Measurements from ENCODE around the gene SEMA5B.

Gene SEMA5B

DNA sequence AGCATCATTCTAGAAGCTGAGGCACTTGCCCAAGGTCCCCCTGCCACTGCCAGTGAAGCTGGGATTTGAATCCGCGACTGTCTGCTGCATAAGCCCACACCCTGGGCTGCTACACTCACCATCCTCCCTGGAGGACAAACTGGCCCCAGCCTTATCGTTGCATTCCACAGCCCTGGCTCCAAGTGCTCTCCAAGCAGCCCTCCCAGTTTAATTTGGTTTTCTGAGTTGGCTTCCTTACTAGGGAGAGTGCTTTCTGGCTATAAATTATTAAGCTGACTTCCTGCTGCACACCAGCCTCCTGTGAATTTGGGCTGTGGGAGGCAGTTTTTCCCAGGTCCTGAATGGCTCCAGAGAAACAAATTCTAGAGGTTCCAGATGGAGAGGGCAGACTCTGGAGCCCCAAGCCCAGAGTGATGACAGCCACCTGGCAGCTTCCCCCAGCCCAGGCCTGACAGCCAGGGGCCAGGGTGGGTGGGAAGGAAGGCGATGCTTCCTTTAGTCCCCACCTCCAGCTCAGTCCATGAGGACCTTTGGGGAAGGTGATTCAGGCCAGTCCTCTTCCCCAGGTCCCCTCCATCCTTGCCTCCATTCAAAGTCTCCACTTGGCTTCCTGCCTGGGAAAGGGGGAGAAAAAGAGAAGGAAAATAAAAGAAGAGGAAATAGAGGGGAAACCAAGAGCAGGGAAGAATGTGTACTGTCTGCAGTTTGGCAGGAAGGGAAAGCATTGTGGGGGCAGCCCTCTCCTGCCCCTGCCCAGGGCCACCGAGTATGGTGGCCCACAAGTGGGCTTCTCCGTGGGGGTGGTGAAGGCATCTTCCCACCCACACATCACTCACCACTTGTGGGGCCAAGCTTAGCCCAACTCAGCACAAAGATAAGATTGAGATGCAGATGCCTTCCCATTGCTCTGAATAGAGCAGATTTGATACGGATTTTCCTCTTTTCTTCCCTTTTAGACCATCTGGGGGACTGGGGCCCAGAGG, 69.6 kb downstream of the SEMA5B start:
- Mint-ChIP-seq H3K9me3 (no peaks in the 10 kb centered on the region), H3K4me1 (ENCODE audit: low read depth) (no peaks in the 10 kb centered on the region), H3K27me3 (ENCODE audit: low read depth) (peaks cover 22% of the 10 kb centered on the region), H3K36me3 (ENCODE audit: low read depth) (no peaks in the 10 kb centered on the region), H3K27ac (no peak overlapping the region), H3K4me3 (no peak overlapping the region)
- DNase-seq (ENCODE audit: low spot score) = no peak

DNA sequence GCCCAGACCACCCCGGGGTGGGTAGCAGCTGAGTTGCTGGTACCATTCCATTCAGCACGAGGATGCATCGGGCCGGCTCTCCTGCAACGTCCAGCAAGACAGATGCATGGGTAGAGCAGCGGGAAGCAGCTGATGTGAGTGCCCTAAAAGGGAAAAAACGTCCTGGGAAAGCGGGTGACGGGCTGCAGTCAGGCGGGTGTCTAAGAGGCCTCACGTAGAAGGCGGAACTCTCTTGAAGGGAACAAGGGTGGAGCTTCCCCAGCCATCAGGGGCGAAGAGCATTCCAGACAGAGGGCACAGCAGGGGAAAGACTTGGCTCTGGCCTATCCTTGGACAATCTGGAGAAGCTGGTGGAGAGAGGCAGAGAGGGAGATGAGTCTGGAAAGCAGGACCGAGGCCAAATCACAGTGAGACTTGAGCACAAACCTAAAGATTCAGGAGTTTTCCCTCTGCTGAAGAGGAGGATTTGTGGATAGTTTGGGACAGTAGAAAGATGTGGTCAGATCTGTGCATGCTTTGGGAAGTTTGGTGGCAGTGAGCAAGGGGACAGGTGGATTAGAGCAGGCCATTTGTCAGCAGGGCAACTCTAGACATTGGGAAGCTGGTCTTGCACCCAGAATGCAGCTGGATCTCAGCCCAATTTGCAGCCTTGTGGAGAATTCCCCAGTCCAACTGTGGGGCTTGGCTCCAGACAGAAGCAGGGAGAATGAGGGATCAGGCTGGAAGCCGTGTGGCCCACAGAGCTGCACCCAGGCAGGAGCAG, 70.7 kb downstream of the SEMA5B start:
- Mint-ChIP-seq H3K27ac (no peak overlapping the region), H3K4me1 (ENCODE audit: low read depth) (no peaks in the 10 kb centered on the region), H3K9me3 (no peaks in the 10 kb centered on the region), H3K4me3 (no peak overlapping the region), H3K27me3 (ENCODE audit: low read depth) (peaks cover 13% of the 10 kb centered on the region), H3K36me3 (ENCODE audit: low read depth) (no peaks in the 10 kb centered on the region)
- DNase-seq (ENCODE audit: low spot score) = no peak

GRCh38 chr3:122955916-122956692, 71.5 kb downstream of the SEMA5B start:
- Mint-ChIP-seq H3K9me3 (no peaks in the 10 kb centered on the region), H3K36me3 (ENCODE audit: low read depth) (no peaks in the 10 kb centered on the region), H3K4me3 (no peak overlapping the region), H3K27ac (no peak overlapping the region), H3K4me1 (ENCODE audit: low read depth) (no peaks in the 10 kb centered on the region), H3K27me3 (ENCODE audit: low read depth) (peaks cover 12% of the 10 kb centered on the region)
- DNase-seq (ENCODE audit: low spot score) = no peak

DNA sequence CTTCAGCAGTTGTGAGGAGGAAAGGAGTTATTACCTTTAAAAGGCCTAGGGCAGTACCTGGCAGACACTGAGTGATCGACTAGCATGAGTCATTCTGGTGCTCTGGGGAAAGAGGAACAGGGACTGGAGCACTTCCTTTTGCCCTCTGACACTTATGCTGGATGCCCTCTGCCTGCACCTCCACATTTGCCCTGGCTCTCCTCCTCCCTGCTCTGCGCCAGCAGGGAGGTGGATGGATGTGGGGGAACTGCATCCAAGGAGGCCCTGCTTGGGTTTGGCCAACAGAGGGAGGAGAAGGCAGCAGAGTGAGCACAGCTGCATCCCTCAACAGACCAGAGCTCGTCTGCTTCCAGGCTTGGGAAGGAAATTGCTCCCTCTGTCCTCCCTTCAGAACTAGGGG, 75.0 kb downstream of the SEMA5B start:
- Mint-ChIP-seq H3K27ac (no peak overlapping the region), H3K36me3 (ENCODE audit: low read depth) (no peaks in the 10 kb centered on the region), H3K4me1 (ENCODE audit: low read depth) (no peaks in the 10 kb centered on the region), H3K9me3 (no peaks in the 10 kb centered on the region), H3K4me3 (no peak overlapping the region), H3K27me3 (ENCODE audit: low read depth) (peaks cover 10% of the 10 kb centered on the region)
- DNase-seq (ENCODE audit: low spot score) = no peak

DNA sequence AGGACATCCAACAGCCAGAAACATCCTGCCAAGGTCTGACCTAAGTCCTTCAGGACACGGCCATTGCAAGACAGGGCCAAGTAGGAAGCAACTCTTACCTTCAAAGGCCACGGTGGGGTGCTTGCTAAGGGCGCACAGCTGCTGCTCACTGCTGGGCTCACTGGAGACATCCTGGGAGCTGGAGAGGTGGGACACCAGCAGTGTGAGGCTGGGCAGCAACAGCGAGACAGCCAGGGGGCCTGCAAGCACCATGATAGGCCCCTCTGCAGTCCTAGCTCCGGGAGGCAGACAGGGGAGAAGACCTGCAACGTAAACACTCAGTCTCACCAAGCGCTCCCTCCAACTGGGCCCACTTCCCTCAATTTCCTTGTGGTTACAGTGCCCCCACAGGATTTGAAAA, 79.2 kb downstream of the SEMA5B start:
- no peaks in the 10 kb centered on the region for H3K9me3 Mint-ChIP-seq
- H3K4me1 Mint-ChIP-seq (ENCODE audit: low read depth) = no peaks in the 10 kb centered on the region
- DNase-seq (ENCODE audit: low spot score) = no peak
- H3K27me3 Mint-ChIP-seq (ENCODE audit: low read depth) = peaks cover 18% of the 10 kb centered on the region
- H3K27ac Mint-ChIP-seq = no peak overlapping the region
- H3K36me3 Mint-ChIP-seq (ENCODE audit: low read depth) = no peaks in the 10 kb centered on the region
- H3K4me3 Mint-ChIP-seq = no peak overlapping the region

DNA sequence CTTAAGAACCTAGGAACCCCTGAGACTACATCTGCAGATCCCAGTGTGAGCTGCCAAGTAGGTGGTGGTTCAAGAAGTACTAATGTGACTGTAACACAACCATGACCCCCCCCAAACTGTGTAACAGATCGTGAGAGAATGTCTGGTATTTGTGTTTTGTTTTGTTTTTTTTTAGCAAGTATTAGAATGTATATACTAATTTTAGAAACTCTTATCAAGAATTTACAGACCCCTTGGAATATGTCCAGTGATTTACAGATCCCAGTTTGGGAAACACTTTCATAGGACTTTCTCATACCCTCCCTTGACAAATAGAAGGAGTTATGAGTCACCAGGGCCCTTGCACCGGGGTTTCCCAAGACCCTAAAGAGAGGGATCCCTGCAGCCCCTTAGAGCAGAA, 79.8 kb downstream of the SEMA5B start:
- peaks cover 15% of the 10 kb centered on the region for H3K27me3 Mint-ChIP-seq (ENCODE audit: low read depth)

GRCh38 chr3:122947196-122947595, 80.4 kb downstream of the SEMA5B start:
- DNase-seq (ENCODE audit: low spot score) = no peak
- H3K36me3 Mint-ChIP-seq (ENCODE audit: low read depth) = no peaks in the 10 kb centered on the region
- H3K4me3 Mint-ChIP-seq = no peak overlapping the region
- peaks cover 15% of the 10 kb centered on the region for H3K27me3 Mint-ChIP-seq (ENCODE audit: low read depth)
- H3K4me1 Mint-ChIP-seq (ENCODE audit: low read depth) = no peaks in the 10 kb centered on the region
- no peak overlapping the region for H3K27ac Mint-ChIP-seq
- H3K9me3 Mint-ChIP-seq = no peaks in the 10 kb centered on the region

More for the DNA sequence above, 79.8 kb downstream of the SEMA5B start:
- H3K36me3 Mint-ChIP-seq (ENCODE audit: low read depth) = no peaks in the 10 kb centered on the region
- DNase-seq (ENCODE audit: low spot score) = no peak
- no peaks in the 10 kb centered on the region for H3K9me3 Mint-ChIP-seq
- H3K4me3 Mint-ChIP-seq = no peak overlapping the region
- no peaks in the 10 kb centered on the region for H3K4me1 Mint-ChIP-seq (ENCODE audit: low read depth)
- H3K27ac Mint-ChIP-seq = no peak overlapping the region

DNA sequence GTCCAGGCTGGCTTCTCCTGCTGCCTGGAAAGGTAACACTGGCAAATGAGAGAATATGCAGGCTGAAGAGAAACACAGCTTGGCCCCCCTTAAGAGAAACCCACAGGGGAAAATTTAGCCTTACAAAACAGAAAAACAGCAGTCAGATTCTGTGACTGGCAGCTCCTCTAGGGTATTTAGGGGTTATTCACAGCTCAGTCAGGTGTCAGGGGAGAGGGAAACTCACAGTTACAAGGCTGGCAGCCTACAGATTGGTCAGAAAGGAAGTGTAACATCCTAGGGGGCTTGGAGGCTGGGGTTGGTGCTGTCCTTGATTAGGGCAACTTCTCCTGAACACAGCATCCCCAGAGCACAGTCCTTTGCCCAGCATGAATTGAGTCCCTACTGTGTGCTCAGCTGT, 81.4 kb downstream of the SEMA5B start:
- H3K27me3 Mint-ChIP-seq (ENCODE audit: low read depth) = peaks cover 15% of the 10 kb centered on the region
- no peak overlapping the region for H3K27ac Mint-ChIP-seq
- H3K9me3 Mint-ChIP-seq = no peaks in the 10 kb centered on the region
- H3K36me3 Mint-ChIP-seq (ENCODE audit: low read depth) = no peaks in the 10 kb centered on the region
- H3K4me1 Mint-ChIP-seq (ENCODE audit: low read depth) = no peaks in the 10 kb centered on the region
- no peak for DNase-seq (ENCODE audit: low spot score)
- H3K4me3 Mint-ChIP-seq = no peak overlapping the region

- Mint-ChIP-seq H3K4me1 (ENCODE audit: low read depth) (no peaks in the 10 kb centered on the region), H3K36me3 (ENCODE audit: low read depth) (no peaks in the 10 kb centered on the region), H3K27ac (no peak overlapping the region), H3K9me3 (no peaks in the 10 kb centered on the region), H3K27me3 (ENCODE audit: low read depth) (peaks cover 14% of the 10 kb centered on the region), H3K4me3 (no peak overlapping the region)
- DNase-seq (ENCODE audit: low spot score) = no peak
Observed at GRCh38 chr3:122945230-122945629, 82.3 kb downstream of the SEMA5B start.

DNA sequence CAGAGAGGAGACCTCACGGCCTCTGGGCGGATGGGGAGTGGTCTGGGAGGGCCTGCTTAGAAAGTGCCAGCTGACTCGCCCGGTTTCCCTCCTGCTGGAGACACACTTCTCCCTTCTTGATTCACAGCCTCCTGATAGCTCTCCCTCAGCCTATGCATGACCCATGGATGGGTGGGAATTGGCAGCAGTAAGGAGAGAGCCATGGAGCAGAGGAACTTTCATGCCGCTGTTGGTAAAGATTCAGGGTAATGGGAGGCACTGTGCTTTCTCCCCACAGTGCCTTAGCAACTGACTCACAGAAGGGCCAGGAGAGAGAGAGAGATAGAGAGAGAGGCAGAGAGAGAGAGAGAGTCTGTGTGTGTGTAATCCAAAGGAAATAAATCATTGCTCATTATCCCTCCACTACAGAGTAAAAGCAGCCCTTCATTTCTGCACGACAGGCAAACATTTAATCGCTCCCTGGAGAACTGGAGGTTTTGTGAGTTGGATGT, 82.8 kb downstream of the SEMA5B start:
- Mint-ChIP-seq H3K9me3 (no peaks in the 10 kb centered on the region), H3K27ac (no peak overlapping the region), H3K4me1 (ENCODE audit: low read depth) (no peaks in the 10 kb centered on the region), H3K36me3 (ENCODE audit: low read depth) (no peaks in the 10 kb centered on the region), H3K4me3 (no peak overlapping the region), H3K27me3 (ENCODE audit: low read depth) (peaks cover 9% of the 10 kb centered on the region)
- no peak for DNase-seq (ENCODE audit: low spot score)

- Mint-ChIP-seq H3K4me3 (no peak overlapping the region), H3K36me3 (ENCODE audit: low read depth) (no peaks in the 10 kb centered on the region), H3K4me1 (ENCODE audit: low read depth) (no peaks in the 10 kb centered on the region), H3K27me3 (ENCODE audit: low read depth) (peaks cover 11% of the 10 kb centered on the region), H3K27ac (no peak overlapping the region), H3K9me3 (no peaks in the 10 kb centered on the region)
- DNase-seq (ENCODE audit: low spot score) = no peak
Observed at GRCh38 chr3:122943828-122944190, 83.8 kb downstream of the SEMA5B start.

DNA sequence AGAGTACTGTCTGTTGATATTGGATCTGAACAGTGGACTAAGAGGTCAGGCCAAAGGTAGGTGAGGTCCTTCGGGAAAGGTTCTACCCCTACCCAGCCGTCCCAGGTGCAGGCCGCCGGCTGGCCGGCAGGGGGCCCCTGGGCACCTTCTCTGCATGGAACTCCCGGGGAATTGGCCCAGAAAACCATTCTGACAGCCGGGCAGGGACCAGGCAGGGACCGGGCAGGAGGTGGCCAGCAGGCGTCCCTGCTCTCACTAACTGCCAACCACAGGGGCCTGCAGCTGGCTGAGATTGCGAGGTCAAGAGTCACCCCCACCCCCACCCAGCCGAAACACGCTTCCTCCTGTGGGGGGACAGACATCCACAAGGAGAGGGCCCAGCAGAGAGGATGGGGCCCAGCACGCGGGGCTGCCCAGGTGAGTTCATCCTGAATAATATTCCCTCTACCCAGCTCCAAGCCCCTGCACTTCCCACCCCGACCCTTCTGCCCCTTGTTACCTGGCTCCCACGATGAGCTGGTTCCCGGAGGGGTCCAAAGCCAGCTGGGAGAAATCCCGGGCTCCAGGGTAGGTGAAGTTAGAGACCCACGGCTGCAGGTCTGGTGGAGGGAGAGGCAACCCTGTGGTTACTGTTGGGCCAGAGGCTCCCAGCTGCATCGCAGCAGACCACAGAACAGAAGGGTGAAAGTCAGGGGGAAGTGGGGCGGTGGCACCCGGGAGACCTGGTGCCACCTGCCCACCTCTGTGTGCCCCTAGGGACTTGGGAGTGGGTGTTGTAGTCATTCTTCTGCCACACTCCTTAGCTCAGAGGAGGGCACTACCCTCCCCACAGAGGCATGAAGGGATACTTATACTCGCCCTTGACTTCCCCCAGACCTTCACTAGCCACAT, 84.4 kb downstream of the SEMA5B start:
- Mint-ChIP-seq H3K27ac (no peak overlapping the region), H3K36me3 (ENCODE audit: low read depth) (no peaks in the 10 kb centered on the region)

DNA sequence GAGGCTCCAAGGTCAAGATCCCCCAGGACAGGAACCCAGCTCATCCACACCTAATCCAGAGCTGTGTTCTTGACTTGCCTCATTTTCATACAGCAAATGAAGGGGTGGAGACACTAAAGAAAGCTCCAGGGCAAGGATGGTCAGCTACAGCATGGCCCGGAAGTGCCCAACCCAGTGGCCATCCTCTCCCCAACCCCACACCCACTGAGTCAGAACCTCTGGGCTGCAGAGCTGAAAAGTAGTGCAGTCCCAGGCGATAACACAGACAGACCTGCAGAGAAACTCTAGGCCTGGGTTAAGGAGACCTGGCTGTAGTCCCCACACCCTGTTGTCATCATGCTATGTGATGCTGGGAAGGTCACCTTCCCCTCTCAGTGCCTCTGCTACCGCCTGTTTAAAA, 85.3 kb downstream of the SEMA5B start:
- H3K9me3 Mint-ChIP-seq = no peaks in the 10 kb centered on the region
- no peaks in the 10 kb centered on the region for H3K4me1 Mint-ChIP-seq (ENCODE audit: low read depth)
- no peak for DNase-seq (ENCODE audit: low spot score)
- no peak overlapping the region for H3K4me3 Mint-ChIP-seq
- H3K27me3 Mint-ChIP-seq (ENCODE audit: low read depth) = peaks cover 11% of the 10 kb centered on the region
- no peak overlapping the region for H3K27ac Mint-ChIP-seq
- no peaks in the 10 kb centered on the region for H3K36me3 Mint-ChIP-seq (ENCODE audit: low read depth)

More for the DNA sequence above, 84.4 kb downstream of the SEMA5B start:
- H3K4me3 Mint-ChIP-seq = no peak overlapping the region
- peaks cover 11% of the 10 kb centered on the region for H3K27me3 Mint-ChIP-seq (ENCODE audit: low read depth)
- peak; percentile 13 for DNase-seq (ENCODE audit: low spot score)
- H3K4me1 Mint-ChIP-seq (ENCODE audit: low read depth) = no peaks in the 10 kb centered on the region
- no peaks in the 10 kb centered on the region for H3K9me3 Mint-ChIP-seq
